Hepatocyte (in vitro differentiated cells): ENCODE measurements around the gene SLX1A. TPM values are rescaled to one million over a fixed set of nuclear protein-coding genes. Genes with fewer than 3 reads are reported as not detected.

Source experiments
- DNase-seq: peaks from one replicate; pipeline ENCODE4 v3.0.0-alpha.2; 2016; ENCODE audit warnings: low spot score
- H2AFZ ChIP-seq: fragments of 200-600 bp; sonication (generic); 2 replicates; pipeline ENCODE4 v1.6.0; 2016; ENCODE audit warnings: antibody characterized with exemption, mild to moderate bottlenecking
- H3K27ac ChIP-seq: fragments of 200-600 bp; sonication (generic); 2 replicates; pipeline ENCODE4 v1.5.1; 2016; ENCODE audit warnings: mild to moderate bottlenecking
- H3K27me3 ChIP-seq: fragments of 200-600 bp; sonication (generic); 2 replicates; pipeline ENCODE4 v1.6.1; 2016
- H3K36me3 ChIP-seq: fragments of 200-600 bp; sonication (generic); replicated peaks from 2 replicates; pipeline ENCODE4 v1.5.1; 2016; ENCODE audit warnings: low read depth; ENCODE audit not compliant: insufficient read depth
- H3K4me1 ChIP-seq: fragments of 200-600 bp; sonication (generic); 2 replicates; pipeline ENCODE4 v1.5.1; 2016; ENCODE audit warnings: mild to moderate bottlenecking, moderate library complexity; ENCODE audit not compliant: insufficient read depth
- H3K4me2 ChIP-seq: fragments of 200-600 bp; sonication (generic); 2 replicates; pipeline ENCODE4 v1.6.0; 2016
- H3K4me3 ChIP-seq: fragments of 200-600 bp; sonication (generic); 2 replicates; pipeline ENCODE4 v1.5.1; 2016; ENCODE audit warnings: mild to moderate bottlenecking
- H3K79me2 ChIP-seq: fragments of 200-600 bp; sonication (generic); 2 replicates; pipeline ENCODE4 v1.6.0; 2017; ENCODE audit warnings: mild to moderate bottlenecking
- H3K9me2 ChIP-seq: fragments of 200-600 bp; sonication (generic); replicated peaks from 2 replicates; pipeline ENCODE4 v1.6.0; 2017; ENCODE audit warnings: mild to moderate bottlenecking; ENCODE audit not compliant: insufficient read depth
- H3K9me3 ChIP-seq: fragments of 200-600 bp; sonication (generic); 2 replicates; pipeline ENCODE4 v1.5.1; 2016; ENCODE audit warnings: low read depth, mild to moderate bottlenecking
- H4K20me1 ChIP-seq: fragments of 200-600 bp; sonication (generic); 2 replicates; pipeline ENCODE4 v1.6.0; 2016; ENCODE audit warnings: mild to moderate bottlenecking; ENCODE audit not compliant: insufficient read depth, poor library complexity, severe bottlenecking
- CTCF ChIP-seq: fragments of 200-600 bp; sonication (generic); IDR thresholded peaks from 2 replicates; pipeline ENCODE4 v1.5.1; 2016; ENCODE audit warnings: antibody characterized with exemption, mild to moderate bottlenecking; ENCODE audit not compliant: poor library complexity
- EZH2 ChIP-seq: fragments of 200-600 bp; sonication (generic); IDR thresholded peaks from 2 replicates; pipeline ENCODE4 v1.6.1; 2016; ENCODE audit warnings: antibody characterized with exemption, mild to moderate bottlenecking, borderline replicate concordance
- EZH2phosphoT487 ChIP-seq: fragments of 200-600 bp; sonication (generic); IDR thresholded peaks from one replicate; pipeline ENCODE4 v1.6.1; 2018; ENCODE audit warnings: antibody characterized with exemption, mild to moderate bottlenecking, low read depth, moderate library complexity; ENCODE audit not compliant: unreplicated experiment, severe bottlenecking
- WGBS: methylation state at CpG from one replicate; pipeline ENCODE4 v1.1.6; 2016; ENCODE audit warnings: low lambda C conversion rate; ENCODE audit errors: missing lambda C conversion rate; 5-methylcytosine and 5-hydroxymethylcytosine counted together
- polyA plus RNA-seq: library from polyadenylated mRNA; unstranded; fragments of >200 nt; fragmentation: Nextera tagmentation; extraction: Ambion mirVana; gene quantifications from 2 replicates; pipeline ENCODE4 v1.2.1, GENCODE V29; 2016
- total RNA-seq: library from RNA; depleted of rRNA; stranded (reverse); fragments of >200 nt; gene quantifications from 2 replicates; pipeline ENCODE4 v1.2.3, GENCODE V29; 2014

Gene SLX1A
- total and polyA plus RNA-seq, 2 experiments from 2014 or later: 25.1 to 111 TPM

- Histone ChIP-seq H3K4me2 (no peak overlapping the region), H3K9me2 (no peaks in the 10 kb centered on the region), H3K79me2 (no peaks in the 10 kb centered on the region), H3K4me3 (no peak overlapping the region), H2AFZ (no peak overlapping the region), H3K9me3 (no peaks in the 10 kb centered on the region), H4K20me1 (no peaks in the 10 kb centered on the region), H3K4me1 (no peaks in the 10 kb centered on the region), H3K27ac (no peak overlapping the region), H3K36me3 (no peaks in the 10 kb centered on the region), H3K27me3 (no peaks in the 10 kb centered on the region)
- 92% methylated on average over 4 of the region's 4 CpGs for WGBS
- DNase-seq: no peak
- TF ChIP-seq EZH2: no peak
- TF ChIP-seq EZH2phosphoT487: no peak
- TF ChIP-seq CTCF: no peak
These were observed 14.5 kb upstream of the SLX1A start for GRCh38 chr16:30179195-30179594.

- WGBS: 92% methylated on average over 9 of the region's 9 CpGs
- TF ChIP-seq CTCF (no peak), EZH2 (no peak)
- H4K20me1 ChIP-seq: no peaks in the 10 kb centered on the region
- no peak for DNase-seq
- no peak overlapping the region for H3K27ac ChIP-seq
- no peaks in the 10 kb centered on the region for H3K9me2 ChIP-seq
- no peak overlapping the region for H3K4me2 ChIP-seq
- no peaks in the 10 kb centered on the region for H3K36me3 ChIP-seq
- no peak overlapping the region for H2AFZ ChIP-seq
- no peak overlapping the region for H3K4me3 ChIP-seq
- H3K79me2 ChIP-seq: no peaks in the 10 kb centered on the region
- H3K27me3 ChIP-seq: no peaks in the 10 kb centered on the region
- no peaks in the 10 kb centered on the region for H3K4me1 ChIP-seq
- no peaks in the 10 kb centered on the region for H3K9me3 ChIP-seq
These were observed 13.7 kb upstream of the SLX1A start for GRCh38 chr16:30179931-30180330.

GRCh38 chr16:30180741-30181140 is 12.9 kb upstream of the SLX1A start:
- Histone ChIP-seq H3K79me2 (no peaks in the 10 kb centered on the region), H3K9me2 (no peaks in the 10 kb centered on the region), H3K4me1 (no peaks in the 10 kb centered on the region), H3K4me3 (no peak overlapping the region), H2AFZ (no peak overlapping the region), H3K4me2 (no peak overlapping the region), H3K27ac (no peak overlapping the region), H3K36me3 (no peaks in the 10 kb centered on the region), H3K27me3 (no peaks in the 10 kb centered on the region), H3K9me3 (no peaks in the 10 kb centered on the region), H4K20me1 (no peaks in the 10 kb centered on the region)
- TF ChIP-seq EZH2phosphoT487 (no peak), EZH2 (no peak), CTCF (no peak)
- DNase-seq: no peak
- WGBS: 82% methylated on average over 3 of the region's 3 CpGs
